Transverse colon (tissue), 4 donors: ENCODE measurements around the gene MB. TPM values are rescaled to one million over a fixed set of nuclear protein-coding genes. Genes with fewer than 3 reads are reported as not detected.

Experiments used
- DNase-seq: peaks from one replicate; pipeline ENCODE4 v3.0.0-alpha.2; 2019
- H3K27ac ChIP-seq, 4 donors: fragments of 200-600 bp; sonication (generic); 2 replicates each; pipeline ENCODE4 v1.5.1; 2016 to 2018; ENCODE audit warnings: inconsistent platforms in 4 of 4
- H3K27me3 ChIP-seq: fragments of 200-600 bp; sonication (generic); 2 replicates; pipeline ENCODE4 v1.5.1; 2017; ENCODE audit warnings: inconsistent platforms
- H3K36me3 ChIP-seq, 4 donors: fragments of 200-600 bp; sonication (generic); 2 replicates each; pipeline ENCODE4 v1.5.1; 2017 to 2019; ENCODE audit warnings: inconsistent platforms in 4 of 4
- H3K4me1 ChIP-seq, 4 donors: fragments of 200-600 bp; sonication (generic); 2 replicates each; pipeline ENCODE4 v1.5.1; 2017 to 2020; ENCODE audit warnings: inconsistent platforms in 4 of 4
- H3K4me3 ChIP-seq, 4 donors: fragments of 200-600 bp; sonication (generic); 1 replicate in 1 of 4; 2 replicates in 3 of 4; pipeline versions ENCODE4 v1.5.1 to v1.6.1; 2017 to 2019; ENCODE audit warnings: inconsistent platforms in 4 of 4
- H3K9me3 ChIP-seq, 2 donors: fragments of 200-600 bp; sonication (generic); 2 replicates each; pipeline ENCODE4 v1.5.1; 2017 to 2019; ENCODE audit warnings: inconsistent platforms in 2 of 2
- EP300 ChIP-seq: sonication (generic); formaldehyde crosslinking; IDR thresholded peaks from one replicate; pipeline ENCODE4 v1.6.1; 2017; ENCODE audit warnings: antibody characterized with exemption, low read depth
- POLR2A ChIP-seq: fragments of 450-650 bp; IDR thresholded peaks from one replicate; pipeline ENCODE4 v1.6.1; 2016; ENCODE audit warnings: antibody characterized with exemption, mild to moderate bottlenecking, moderate library complexity
- POLR2AphosphoS5 ChIP-seq, 3 donors: sonication (generic); formaldehyde crosslinking; IDR thresholded peaks; one replicate each; pipeline ENCODE4 v1.6.1; 2016; ENCODE audit warnings: antibody characterized with exemption in 3 of 3
- WGBS, 2 donors: methylation state at CpG; one replicate each; pipeline ENCODE4 v1.1.5; 2018; ENCODE audit warnings: low coverage in 1 of 2; 5-methylcytosine and 5-hydroxymethylcytosine counted together
- in situ Hi-C, 4 donors: fragments of 200-750 bp; cut with MboI; loops; one replicate each; pipeline versions ENCODE4 v1.15.0 to v1.15.1; 2017; ENCODE audit warnings: low sequenced_read_pairs in 3 of 4, low pct_ligation_motif_present in 1 of 4, low pct_unique_long_range_greater_than_20kb in 1 of 4
- intact Hi-C: fragments of 100-400 bp; cut with DNase I; formaldehyde crosslinking; loops from one replicate; pipeline ENCODE4 v1.15.1; 2023; ENCODE audit warnings: low total_unique reads
- total RNA-seq, 4 donors: library from RNA; depleted of rRNA; stranded (reverse); fragments of >200 nt; gene quantifications; one replicate each; pipeline ENCODE4 v1.1.0, GENCODE V29; 2016
- TF ChIP-seq, protein P1 (sequence below), 5 experiments: fragments of 200-600 bp in 3 of 5; fragments of 450-650 bp in 2 of 5; sonication (generic) in 3 of 5; IDR thresholded peaks; 1 replicate in 2 of 5; 2 replicates in 3 of 5; pipeline ENCODE4 v1.5.1; 2016 to 2017; ENCODE audit warnings: antibody characterized with exemption in 5 of 5, inconsistent platforms in 3 of 5, mild to moderate bottlenecking in 2 of 5, moderate library complexity in 1 of 5

Gene MB
- total RNA-seq, 4 donors from 2014 or later, result 9.0 to 37.0 (median 15.7) TPM; not detected in 1

DNA sequence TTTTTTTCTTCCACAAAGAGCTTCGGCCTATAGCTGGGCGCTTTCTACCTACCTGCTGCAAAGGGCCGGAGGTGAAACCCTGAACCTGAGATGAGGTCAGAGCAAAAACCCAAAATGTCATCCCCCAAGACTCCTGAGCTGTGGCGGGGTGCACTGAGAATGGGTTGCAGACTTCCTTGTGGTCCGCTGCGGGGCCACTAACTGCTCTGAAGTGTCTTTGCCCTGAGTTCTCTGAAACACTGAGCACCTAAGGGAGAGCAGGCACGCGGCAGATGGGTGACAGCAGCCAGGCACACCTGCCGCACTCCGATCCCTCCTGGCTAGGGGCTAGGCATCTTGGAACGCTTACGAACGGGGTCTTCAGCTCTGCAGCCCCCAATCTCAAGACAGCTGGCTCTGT, 47.2 kb downstream of the MB start:
- Histone ChIP-seq H3K27ac (no peak overlapping the region), H3K9me3 (no peaks in the 10 kb centered on the region), H3K4me1 (peaks cover 0 to 7% (median 2%) of the 10 kb centered on the region in 4 donors), H3K36me3 (no peaks in the 10 kb centered on the region), H3K4me3 (no peak overlapping the region), H3K27me3 (no peaks in the 10 kb centered on the region)
- intact Hi-C loops (no loop called here), in situ Hi-C loops (no loop called here)
- WGBS, 2 donors, result 91% methylated on average over 13 of the region's 13 CpGs; no CpG with 5 or more reads in 1 of the 2 donors
- DNase-seq, result no peak
- TF ChIP-seq EP300 (no peak), POLR2A (no peak)

DNA sequence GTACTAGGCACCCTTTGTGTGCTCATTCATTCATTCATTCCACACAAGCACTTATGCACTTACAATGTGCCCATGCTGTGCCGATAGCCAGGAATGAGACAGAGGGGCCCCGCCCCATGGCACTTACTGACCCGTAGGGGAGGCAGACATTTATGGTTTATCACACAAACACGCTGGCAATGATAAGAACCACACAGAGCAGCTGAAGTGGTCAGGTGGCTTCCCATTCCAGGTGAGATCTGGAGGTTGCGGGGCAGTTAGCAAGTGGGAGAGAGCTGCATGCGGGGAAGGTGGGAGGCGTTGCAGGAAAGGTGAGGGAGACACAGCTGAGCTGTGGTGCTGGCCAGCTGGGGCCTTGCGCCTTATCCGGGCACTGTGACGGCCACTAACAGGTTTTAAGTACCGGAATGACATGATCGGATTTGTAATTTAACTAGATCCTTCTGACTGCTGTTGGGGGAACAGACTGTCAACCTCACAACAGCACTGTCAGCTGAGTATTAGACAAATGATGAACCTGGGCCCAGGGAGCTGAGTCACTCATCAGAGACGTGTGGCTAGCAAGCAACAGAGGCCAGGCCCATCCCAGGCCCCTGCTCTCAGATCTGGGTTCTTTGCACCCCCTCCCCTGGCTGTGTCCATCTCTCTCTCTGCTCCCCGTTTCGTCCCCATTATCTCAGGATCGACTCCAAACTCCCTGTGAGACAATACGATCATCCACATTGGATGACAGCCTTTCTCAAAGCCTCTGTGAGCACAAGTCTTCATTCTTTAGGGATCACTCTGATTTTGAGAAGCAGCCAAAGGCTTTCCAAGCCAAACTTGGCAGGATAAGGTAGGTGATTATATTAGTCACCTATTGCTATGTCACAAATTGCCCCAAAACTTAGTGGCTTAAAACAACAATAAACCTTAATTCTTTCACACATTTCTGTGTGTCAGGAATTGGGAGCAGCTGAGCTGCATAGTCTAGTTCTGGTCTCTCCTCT, 48.1 kb downstream of the MB start:
- Histone ChIP-seq H3K27me3 (no peaks in the 10 kb centered on the region), H3K4me3 (no peak overlapping the region), H3K27ac (no peak overlapping the region), H3K4me1 (peaks cover 0 to 7% (median 2%) of the 10 kb centered on the region in 4 donors), H3K36me3 (no peaks in the 10 kb centered on the region), H3K9me3 (no peaks in the 10 kb centered on the region)
- 69 to 95% methylated on average over 4 to 17 of the region's 17 CpGs for WGBS, 2 donors
- no peak for DNase-seq
- TF ChIP-seq POLR2A (no peak), POLR2AphosphoS5 (IDR thresholded peaks at IDR 0.05) (no peak), EP300 (no peak)
- TF ChIP-seq, protein P1, sequence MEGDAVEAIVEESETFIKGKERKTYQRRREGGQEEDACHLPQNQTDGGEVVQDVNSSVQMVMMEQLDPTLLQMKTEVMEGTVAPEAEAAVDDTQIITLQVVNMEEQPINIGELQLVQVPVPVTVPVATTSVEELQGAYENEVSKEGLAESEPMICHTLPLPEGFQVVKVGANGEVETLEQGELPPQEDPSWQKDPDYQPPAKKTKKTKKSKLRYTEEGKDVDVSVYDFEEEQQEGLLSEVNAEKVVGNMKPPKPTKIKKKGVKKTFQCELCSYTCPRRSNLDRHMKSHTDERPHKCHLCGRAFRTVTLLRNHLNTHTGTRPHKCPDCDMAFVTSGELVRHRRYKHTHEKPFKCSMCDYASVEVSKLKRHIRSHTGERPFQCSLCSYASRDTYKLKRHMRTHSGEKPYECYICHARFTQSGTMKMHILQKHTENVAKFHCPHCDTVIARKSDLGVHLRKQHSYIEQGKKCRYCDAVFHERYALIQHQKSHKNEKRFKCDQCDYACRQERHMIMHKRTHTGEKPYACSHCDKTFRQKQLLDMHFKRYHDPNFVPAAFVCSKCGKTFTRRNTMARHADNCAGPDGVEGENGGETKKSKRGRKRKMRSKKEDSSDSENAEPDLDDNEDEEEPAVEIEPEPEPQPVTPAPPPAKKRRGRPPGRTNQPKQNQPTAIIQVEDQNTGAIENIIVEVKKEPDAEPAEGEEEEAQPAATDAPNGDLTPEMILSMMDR (IDR thresholded peaks at IDR 0.05), result no peak
- intact Hi-C loops (no loop called here), in situ Hi-C loops (no loop called here)

DNA sequence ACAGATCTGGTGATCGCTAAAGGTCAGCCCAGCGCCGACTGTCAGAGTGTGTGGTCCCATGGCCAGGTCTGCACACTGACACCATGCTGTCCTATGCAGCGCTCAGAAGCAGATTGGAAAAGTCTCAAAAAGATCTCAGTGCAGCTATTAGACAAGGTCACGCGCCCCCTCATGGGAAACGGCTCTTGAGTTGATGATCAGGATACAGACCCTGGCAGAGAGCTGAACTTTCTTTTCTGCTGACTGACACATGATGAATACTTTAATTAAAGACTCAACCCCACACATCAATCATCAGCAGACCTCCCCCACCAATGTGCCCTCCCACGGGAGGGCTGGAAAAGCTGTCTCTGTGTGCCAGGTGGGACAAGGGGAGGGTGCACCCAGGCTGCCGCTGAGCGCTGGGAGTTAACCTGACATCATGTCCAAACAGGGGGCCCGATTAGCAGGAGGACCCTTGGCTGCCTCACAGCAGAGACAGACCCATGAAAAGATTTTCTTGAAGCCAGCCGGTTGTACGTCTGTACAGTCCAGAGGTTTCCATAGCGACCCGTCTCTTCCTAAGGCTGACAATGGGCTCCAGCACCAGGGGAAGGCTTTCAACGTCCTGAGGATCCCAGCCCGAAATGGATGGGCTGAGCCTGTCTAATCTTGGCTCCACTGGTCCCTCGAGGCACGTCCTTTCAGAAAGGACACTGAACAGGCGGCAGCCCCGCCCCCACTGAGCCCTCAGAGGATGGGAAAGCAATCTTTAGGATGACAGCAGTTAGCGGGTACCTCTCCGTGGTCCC, 49.6 kb downstream of the MB start:
- in situ Hi-C loops, result no loop called here
- Histone ChIP-seq H3K36me3 (no peaks in the 10 kb centered on the region), H3K27me3 (no peaks in the 10 kb centered on the region), H3K27ac (no peak overlapping the region), H3K4me3 (no peak overlapping the region), H3K9me3 (no peaks in the 10 kb centered on the region), H3K4me1 (peaks cover 0 to 7% (median 2%) of the 10 kb centered on the region in 4 donors)
- TF ChIP-seq POLR2A, result no peak
- TF ChIP-seq, protein P1 (IDR thresholded peaks at IDR 0.05), result no peak
- TF ChIP-seq POLR2AphosphoS5 (IDR thresholded peaks at IDR 0.05), result no peak
- no peak for TF ChIP-seq EP300
- no peak for DNase-seq
- intact Hi-C loops, result no loop called here
- WGBS, 2 donors, result 47 to 67% methylated on average over 2 to 23 of the region's 23 CpGs

DNA sequence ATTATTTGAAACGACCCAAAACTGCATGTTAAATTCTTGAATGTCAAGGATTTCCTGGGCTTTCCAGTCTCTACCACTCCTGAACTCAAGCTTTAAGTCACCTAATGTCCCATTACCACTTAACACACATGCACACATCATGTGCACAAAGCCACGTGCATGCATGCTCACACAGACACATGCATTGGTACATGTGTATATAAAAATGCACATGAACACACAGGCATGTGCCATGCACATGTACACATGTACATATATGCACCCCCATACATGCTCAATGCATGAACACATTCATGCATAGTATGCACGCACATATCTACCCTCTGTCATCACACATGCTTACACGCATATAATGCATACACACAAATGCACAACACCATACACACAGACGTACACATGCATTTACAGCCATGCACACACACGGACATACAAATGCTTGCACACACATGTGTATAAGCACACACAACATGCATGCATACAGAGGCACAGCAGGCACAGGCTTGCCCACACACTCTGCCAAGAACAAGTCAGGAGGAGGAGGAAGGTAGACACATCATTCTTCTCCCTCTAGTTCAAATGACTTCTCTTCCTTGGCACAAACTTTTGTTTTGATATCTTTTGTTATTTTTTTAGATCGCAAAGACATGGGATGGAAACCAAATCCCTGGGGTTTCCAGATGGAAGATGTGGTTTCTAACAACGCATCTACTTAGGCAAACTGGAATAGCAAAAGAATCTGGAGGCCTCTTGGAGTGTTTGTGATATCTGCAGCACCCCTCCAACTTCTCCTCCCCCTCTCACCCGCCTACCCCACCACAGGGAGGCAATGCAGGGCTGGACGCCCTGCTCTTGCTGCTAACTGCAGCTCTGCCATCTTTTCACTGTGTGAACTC, 51.9 kb downstream of the MB start:
- no peaks in the 10 kb centered on the region for H3K9me3 ChIP-seq
- no peak overlapping the region for H3K4me3 ChIP-seq
- TF ChIP-seq POLR2A (no peak), POLR2AphosphoS5 (IDR thresholded peaks at IDR 0.05) (no peak), EP300 (no peak)
- TF ChIP-seq, protein P1 (IDR thresholded peaks at IDR 0.05), result no peak
- DNase-seq, result no peak
- no peaks in the 10 kb centered on the region for H3K27me3 ChIP-seq
- H3K4me1 ChIP-seq, result peaks cover 0 to 7% (median 2%) of the 10 kb centered on the region in 4 donors
- in situ Hi-C loops (no loop called here), intact Hi-C loops (no loop called here)
- H3K36me3 ChIP-seq, result no peaks in the 10 kb centered on the region
- no peak overlapping the region for H3K27ac ChIP-seq
- 43 to 61% methylated on average over 1 to 10 of the region's 10 CpGs for whole genome bisulfite sequencing, 2 donors
